ENCODE measurements around the gene DVL3. TPM values are rescaled to one million over a fixed set of nuclear protein-coding genes. Genes with fewer than 3 reads are reported as not detected.
A peak's percentile ranks its signal among the peaks of the same experiment; 100 is the strongest.

DVL3 gene
- total and polyA plus RNA-seq, 10 donors: 12.3 to 67.3 (median 47.9) TPM

DNA sequence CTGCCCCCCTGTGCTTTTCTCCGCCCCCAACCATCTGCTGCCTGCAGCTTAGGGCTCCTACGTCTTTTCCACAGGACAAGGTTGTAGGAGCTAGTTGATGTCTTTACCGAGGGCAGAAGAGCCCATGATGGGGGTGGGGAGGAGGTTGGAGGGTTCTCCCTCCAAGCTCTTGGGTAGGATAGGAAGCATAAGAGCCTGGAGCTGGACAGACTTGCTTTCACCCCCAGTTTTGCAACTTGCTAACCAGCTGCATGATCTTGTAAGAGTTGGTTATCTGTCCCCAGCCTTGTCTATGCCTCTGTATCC is 31.7 kb downstream of the DVL3 start:
- TF ChIP-seq POLR2AphosphoS5 (IDR thresholded peaks at IDR 0.05) (no peak), POLR2A (IDR thresholded peaks at IDR 0.05) (no peak)
- TF ChIP-seq, protein P1, sequence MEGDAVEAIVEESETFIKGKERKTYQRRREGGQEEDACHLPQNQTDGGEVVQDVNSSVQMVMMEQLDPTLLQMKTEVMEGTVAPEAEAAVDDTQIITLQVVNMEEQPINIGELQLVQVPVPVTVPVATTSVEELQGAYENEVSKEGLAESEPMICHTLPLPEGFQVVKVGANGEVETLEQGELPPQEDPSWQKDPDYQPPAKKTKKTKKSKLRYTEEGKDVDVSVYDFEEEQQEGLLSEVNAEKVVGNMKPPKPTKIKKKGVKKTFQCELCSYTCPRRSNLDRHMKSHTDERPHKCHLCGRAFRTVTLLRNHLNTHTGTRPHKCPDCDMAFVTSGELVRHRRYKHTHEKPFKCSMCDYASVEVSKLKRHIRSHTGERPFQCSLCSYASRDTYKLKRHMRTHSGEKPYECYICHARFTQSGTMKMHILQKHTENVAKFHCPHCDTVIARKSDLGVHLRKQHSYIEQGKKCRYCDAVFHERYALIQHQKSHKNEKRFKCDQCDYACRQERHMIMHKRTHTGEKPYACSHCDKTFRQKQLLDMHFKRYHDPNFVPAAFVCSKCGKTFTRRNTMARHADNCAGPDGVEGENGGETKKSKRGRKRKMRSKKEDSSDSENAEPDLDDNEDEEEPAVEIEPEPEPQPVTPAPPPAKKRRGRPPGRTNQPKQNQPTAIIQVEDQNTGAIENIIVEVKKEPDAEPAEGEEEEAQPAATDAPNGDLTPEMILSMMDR (IDR thresholded peaks at IDR 0.05 in 8 of 11, conservative IDR thresholded peaks at IDR 0.05 in 3 of 11): no peak
- intact Hi-C loops (cut with DNase I; ENCODE audit: low total_unique reads): loop anchor here (10.0 kb wide), 1 partner anchor 128 kb away; the partner anchor contains the start of gene EIF4G1
- WGBS, 5 donors: 15 to 26% (median 20%) methylated on average over 3 of the region's 3 CpGs
- DNase-seq: no peak
- Histone ChIP-seq H3K36me3 (peaks cover 2 to 78% (median 68%) of the 10 kb centered on the region in 6 donors), H3K4me1 (peaks cover 13 to 50% (median 34%) of the 10 kb centered on the region in 6 donors), H3K9me3 (no peaks in the 10 kb centered on the region), H3K27me3 (replicated peaks in 1 of 7) (no peaks in the 10 kb centered on the region), H3K27ac (peak overlapping the region in 5 of 8 donors; percentile 84 to 91 (median 87)), H3K4me3 (peak overlapping the region; percentile 82 to 96 (median 86))

DNA sequence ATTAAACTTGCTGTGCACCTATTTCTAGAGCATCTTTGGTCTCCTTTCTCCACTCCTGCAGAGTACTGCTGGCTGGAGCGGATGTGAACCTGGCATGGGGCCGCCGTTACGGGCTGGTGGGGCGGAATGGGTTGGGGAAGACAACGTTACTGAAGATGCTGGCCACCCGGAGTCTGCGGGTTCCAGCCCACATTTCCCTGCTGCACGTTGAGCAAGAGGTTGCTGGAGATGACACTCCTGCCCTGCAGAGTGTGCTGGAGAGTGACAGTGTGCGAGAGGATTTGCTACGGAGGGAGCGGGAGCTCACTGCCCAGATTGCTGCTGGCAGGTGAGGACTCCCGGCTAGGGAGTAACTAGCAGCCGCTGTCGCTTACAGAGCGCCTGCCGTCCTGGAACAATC is 32.9 kb downstream of the DVL3 start:
- Histone ChIP-seq H3K36me3 (peaks cover 2 to 78% (median 68%) of the 10 kb centered on the region in 6 donors), H3K9me3 (no peaks in the 10 kb centered on the region), H3K27me3 (replicated peaks in 1 of 7) (no peaks in the 10 kb centered on the region), H3K4me1 (peaks cover 13 to 50% (median 34%) of the 10 kb centered on the region in 6 donors), H3K4me3 (no peak overlapping the region), H3K27ac (no peak overlapping the region)
- DNase-seq: no peak
- no peak for TF ChIP-seq POLR2AphosphoS5 (IDR thresholded peaks at IDR 0.05)
- TF ChIP-seq, protein P1 (IDR thresholded peaks at IDR 0.05 in 8 of 11, conservative IDR thresholded peaks at IDR 0.05 in 3 of 11): no peak
- TF ChIP-seq POLR2A (IDR thresholded peaks at IDR 0.05): no peak
- WGBS, 5 donors: 88 to 94% (median 92%) methylated on average over 17 of the region's 17 CpGs
- intact Hi-C loops (cut with DNase I; ENCODE audit: low total_unique reads): loop anchor here (10.0 kb wide), 1 partner anchor 127 kb away; the partner anchor contains the start of gene EIF4G1

DNA sequence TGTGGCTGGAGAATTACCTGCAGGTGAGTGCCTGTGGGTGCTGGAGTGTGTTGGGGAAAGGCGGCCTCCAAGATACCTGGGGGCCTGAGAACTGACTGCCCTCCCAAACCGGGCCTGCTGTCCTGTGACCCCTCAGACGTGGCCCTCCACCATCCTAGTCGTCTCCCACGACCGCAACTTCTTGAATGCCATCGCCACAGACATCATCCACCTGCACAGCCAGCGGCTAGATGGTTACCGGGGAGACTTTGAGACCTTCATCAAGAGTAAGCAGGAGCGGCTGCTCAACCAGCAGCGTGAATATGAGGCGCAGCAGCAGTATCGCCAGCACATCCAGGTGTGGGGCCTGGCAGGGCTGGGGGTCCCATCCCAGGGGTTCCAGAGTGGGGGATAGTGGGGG is 34.2 kb downstream of the DVL3 start:
- Histone ChIP-seq H3K4me3 (no peak overlapping the region), H3K36me3 (peaks cover 0 to 78% (median 68%) of the 10 kb centered on the region in 6 donors)
- WGBS, 5 donors: 93 to 97% (median 96%) methylated on average over 13 of the region's 13 CpGs

DNA sequence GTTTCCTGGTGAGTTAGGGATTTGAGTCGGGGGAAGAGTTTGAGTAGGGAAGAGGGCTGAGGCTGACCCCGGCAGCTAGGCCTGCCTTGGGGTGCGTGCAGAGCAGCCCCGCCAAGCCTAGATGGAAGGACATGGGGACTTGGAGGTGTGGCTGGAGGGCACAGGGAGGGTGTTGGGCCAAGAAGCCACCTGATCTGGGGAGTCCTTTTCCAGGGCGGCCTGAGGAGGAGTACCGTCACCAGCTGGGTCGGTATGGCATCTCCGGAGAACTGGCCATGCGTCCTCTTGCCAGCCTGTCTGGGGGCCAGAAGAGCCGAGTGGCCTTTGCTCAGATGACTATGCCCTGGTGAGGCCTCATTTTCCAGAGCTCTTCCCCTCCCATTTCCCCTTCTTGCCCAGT is 37.7 kb downstream of the DVL3 start:
- Histone ChIP-seq H3K4me1 (peaks cover 0 to 22% (median 8%) of the 10 kb centered on the region in 6 donors), H3K9me3 (no peaks in the 10 kb centered on the region), H3K36me3 (peaks cover 4 to 90% (median 81%) of the 10 kb centered on the region in 6 donors), H3K27me3 (replicated peaks in 1 of 7) (no peaks in the 10 kb centered on the region), H3K4me3 (no peak overlapping the region), H3K27ac (no peak overlapping the region)
- DNase-seq: no peak
- intact Hi-C loops (cut with DNase I; ENCODE audit: low total_unique reads): no loop called here
- TF ChIP-seq POLR2A (IDR thresholded peaks at IDR 0.05) (no peak), POLR2AphosphoS5 (IDR thresholded peaks at IDR 0.05) (no peak)
- TF ChIP-seq, protein P1 (IDR thresholded peaks at IDR 0.05 in 8 of 11, conservative IDR thresholded peaks at IDR 0.05 in 3 of 11): no peak
- 96 to 100% (median 98%) methylated on average over 6 to 10 of the region's 10 CpGs for WGBS, 5 donors

More for the DNA sequence above, 34.2 kb downstream of the DVL3 start:
- Histone ChIP-seq H3K27ac (no peak overlapping the region), H3K27me3 (replicated peaks in 1 of 7) (no peaks in the 10 kb centered on the region), H3K4me1 (peaks cover 13 to 50% (median 34%) of the 10 kb centered on the region in 6 donors), H3K9me3 (no peaks in the 10 kb centered on the region)
- TF ChIP-seq, protein P1 (IDR thresholded peaks at IDR 0.05 in 8 of 11, conservative IDR thresholded peaks at IDR 0.05 in 3 of 11): no peak
- TF ChIP-seq POLR2AphosphoS5 (IDR thresholded peaks at IDR 0.05): no peak
- no peak for TF ChIP-seq POLR2A (IDR thresholded peaks at IDR 0.05)
- DNase-seq: no peak
- intact Hi-C loops (cut with DNase I; ENCODE audit: low total_unique reads): loop anchor here (10.0 kb wide), 1 partner anchor 125 kb away; the partner anchor contains the start of gene EIF4G1

All from spleen (tissue), 11 donors.